Spleen (tissue), 11 donors: ENCODE results near the gene NFE2L3. TPM values are rescaled to one million over a fixed set of nuclear protein-coding genes. Genes with fewer than 3 reads are reported as not detected.

Experiments
- DNase-seq: peaks from one replicate; pipeline ENCODE4 v3.0.0-alpha.2; 2020
- H3K27ac ChIP-seq, 8 donors: fragments of 200-600 bp; sonication (generic) in 7 of 8; 1 replicate in 4 of 8; 2 replicates in 4 of 8; pipeline versions ENCODE4 v1.5.0 to v1.8.0; 2016 to 2021; ENCODE audit warnings: inconsistent platforms in 4 of 8, mild to moderate bottlenecking in 4 of 8, moderate library complexity in 1 of 8
- H3K27me3 ChIP-seq, 7 donors: fragments of 200-600 bp; sonication (generic) in 6 of 7; replicated peaks in 1 of 7; 1 replicate in 4 of 7; 2 replicates in 3 of 7; pipeline versions ENCODE4 v1.5.0 to v1.8.0; 2016 to 2021; ENCODE audit warnings: inconsistent platforms in 3 of 7, mild to moderate bottlenecking in 1 of 7
- H3K36me3 ChIP-seq, 6 donors: fragments of 200-600 bp; sonication (generic) in 5 of 6; 1 replicate in 4 of 6; 2 replicates in 2 of 6; pipeline versions ENCODE4 v1.5.0 to v1.8.0; 2016 to 2021; ENCODE audit warnings: inconsistent platforms in 2 of 6
- H3K4me1 ChIP-seq, 6 donors: fragments of 200-600 bp; sonication (generic) in 5 of 6; 1 replicate in 3 of 6; 2 replicates in 3 of 6; pipeline versions ENCODE4 v1.5.0 to v1.8.0; 2016 to 2021; ENCODE audit warnings: inconsistent platforms in 3 of 6
- H3K4me3 ChIP-seq, 8 donors: fragments of 200-600 bp; sonication (generic) in 7 of 8; 1 replicate in 4 of 8; 2 replicates in 4 of 8; pipeline versions ENCODE4 v1.5.0 to v1.8.0; 2016 to 2021; ENCODE audit warnings: inconsistent platforms in 4 of 8, mild to moderate bottlenecking in 4 of 8, moderate library complexity in 2 of 8
- H3K9me3 ChIP-seq, 8 donors: fragments of 200-600 bp; sonication (generic) in 7 of 8; 1 replicate in 4 of 8; 2 replicates in 4 of 8; pipeline versions ENCODE4 v1.5.0 to v1.8.0; 2016 to 2021; ENCODE audit warnings: inconsistent platforms in 4 of 8
- POLR2A ChIP-seq, 3 donors: fragments of 450-650 bp; IDR thresholded peaks; one replicate each; pipeline ENCODE4 v1.5.1; 2017; ENCODE audit warnings: antibody characterized with exemption in 3 of 3, mild to moderate bottlenecking in 1 of 3
- POLR2AphosphoS5 ChIP-seq, 3 donors: sonication (generic); formaldehyde crosslinking; IDR thresholded peaks; one replicate each; pipeline ENCODE4 v1.5.1; 2017; ENCODE audit warnings: antibody characterized with exemption in 3 of 3
- whole genome bisulfite sequencing, 5 donors: extraction: QIAGEN DNeasy Blood & Tissue Kit in 3 of 5; methylation state at CpG; one replicate each; pipeline versions ENCODE4 v1.1.5 to v1.1.7; 2013 to 2018; 5-methylcytosine and 5-hydroxymethylcytosine counted together
- intact Hi-C: fragments of 100-400 bp; cut with DNase I; formaldehyde crosslinking; loops from one replicate; pipeline ENCODE4 v1.15.0; 2023; ENCODE audit warnings: low total_unique reads
- polyA plus RNA-seq, 3 donors: library from polyadenylated mRNA; stranded (reverse); fragments of 200-250 nt; gene quantifications; one replicate each; pipeline ENCODE4 v1.2.1, GENCODE V29; 2013
- total RNA-seq, 7 donors: library from RNA; depleted of rRNA in 3 of 7; stranded (reverse); fragments of >200 nt in 3 of 7; fragmentation: NEBNext Ultra II Directional in 4 of 7; extraction: Animal tissue kit (Norgen Biotek cat#: 25700) in 4 of 7; gene quantifications; one replicate each; pipeline versions ENCODE4 v1.1.0 to v1.2.1, GENCODE V29; 2016 to 2021
- TF ChIP-seq, protein P1 (sequence below), 11 experiments: fragments of 200-600 bp in 7 of 11; fragments of 450-650 bp in 4 of 11; sonication (generic) in 4 of 11; IDR thresholded peaks in 8 of 11; conservative IDR thresholded peaks in 3 of 11; 1 replicate in 7 of 11; 2 replicates in 4 of 11; pipeline versions ENCODE4 v1.4.0 to v1.8.0; 2016 to 2021; ENCODE audit warnings: antibody characterized with exemption in 11 of 11, inconsistent platforms in 4 of 11, mild to moderate bottlenecking in 1 of 11
- donor health status: healthy with polysubstance abuse.
- donor health status: DM: no; HTN: no; CAD: no; lungs with moderate emphysema.
- donor health status: DM: no; HTN: no; CAD: no.
- donor health status: Bipolar disorder and iron deficiency.
- donor health status: healthy.
- donor health status: DM: no; HTN: no; CAD: no.
- donor health status: DM: yes; HTN: yes; CAD: no.

NFE2L3 gene
- total and polyA plus RNA-seq, 10 donors: 4.9 to 12.7 (median 7.8) TPM

DNA sequence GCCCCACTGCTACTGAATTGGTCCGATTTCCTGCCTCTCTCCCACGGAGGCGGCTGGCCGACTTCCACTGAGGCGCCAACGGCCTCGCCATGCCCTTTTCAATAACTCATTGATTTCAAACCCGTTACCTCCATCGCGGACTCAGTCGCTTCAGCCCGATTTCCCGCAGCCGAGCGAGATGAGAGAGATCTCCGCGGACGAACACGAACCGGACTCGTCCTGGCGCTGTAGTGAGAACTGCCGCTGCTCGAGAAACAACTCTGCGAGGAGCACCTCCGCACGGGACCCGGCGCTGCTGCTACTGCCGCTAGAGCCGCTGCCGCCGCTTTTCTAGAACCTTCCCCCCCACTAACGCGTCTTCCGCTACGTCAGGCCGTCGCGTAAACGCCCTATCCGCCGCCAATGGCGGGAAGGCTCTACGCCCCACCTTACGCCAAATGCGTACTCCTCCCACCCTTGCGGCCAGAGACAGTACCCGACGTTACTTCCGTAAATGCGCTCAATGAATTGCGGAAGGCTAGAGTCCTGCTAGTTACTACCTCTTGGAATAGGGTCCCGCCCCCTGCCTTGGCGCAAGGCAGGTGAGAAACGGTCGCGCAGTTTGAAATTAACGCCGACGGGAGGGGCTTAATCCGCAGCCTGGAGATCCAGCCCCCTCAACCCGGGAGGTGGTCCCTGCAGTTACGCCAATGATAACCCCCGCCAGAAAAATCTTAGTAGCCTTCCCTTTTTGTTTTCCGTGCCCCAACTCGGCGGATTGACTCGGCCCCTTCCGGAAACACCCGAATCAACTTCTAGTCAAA is 48.6 kb downstream of the NFE2L3 start, which contains the start of gene HNRNPA2B1:
Gene HNRNPA2B1 (minus strand): TSS at position 303 of the 803 bp plus-strand sequence. CDS start 169 bp downstream, at position 134.
- Histone ChIP-seq H3K4me1 (peaks cover 43 to 69% (median 56%) of the 10 kb centered on the region in 6 donors), H3K27me3 (no peaks in the 10 kb centered on the region), H3K27ac (peak within 1 kb of the TSS; percentile 99 to 100 (median 100)), H3K9me3 (no peaks in the 10 kb centered on the region), H3K36me3 (peaks cover 0 to 41% (median 18%) of the 10 kb centered on the region in 6 donors), H3K4me3 (peak within 1 kb of the TSS; percentile 51 to 93 (median 89))
- TF ChIP-seq POLR2A (IDR thresholded peaks at IDR 0.05) (peak; percentile 100), POLR2AphosphoS5 (IDR thresholded peaks at IDR 0.05) (peak; percentile 100)
- TF ChIP-seq, protein P1, sequence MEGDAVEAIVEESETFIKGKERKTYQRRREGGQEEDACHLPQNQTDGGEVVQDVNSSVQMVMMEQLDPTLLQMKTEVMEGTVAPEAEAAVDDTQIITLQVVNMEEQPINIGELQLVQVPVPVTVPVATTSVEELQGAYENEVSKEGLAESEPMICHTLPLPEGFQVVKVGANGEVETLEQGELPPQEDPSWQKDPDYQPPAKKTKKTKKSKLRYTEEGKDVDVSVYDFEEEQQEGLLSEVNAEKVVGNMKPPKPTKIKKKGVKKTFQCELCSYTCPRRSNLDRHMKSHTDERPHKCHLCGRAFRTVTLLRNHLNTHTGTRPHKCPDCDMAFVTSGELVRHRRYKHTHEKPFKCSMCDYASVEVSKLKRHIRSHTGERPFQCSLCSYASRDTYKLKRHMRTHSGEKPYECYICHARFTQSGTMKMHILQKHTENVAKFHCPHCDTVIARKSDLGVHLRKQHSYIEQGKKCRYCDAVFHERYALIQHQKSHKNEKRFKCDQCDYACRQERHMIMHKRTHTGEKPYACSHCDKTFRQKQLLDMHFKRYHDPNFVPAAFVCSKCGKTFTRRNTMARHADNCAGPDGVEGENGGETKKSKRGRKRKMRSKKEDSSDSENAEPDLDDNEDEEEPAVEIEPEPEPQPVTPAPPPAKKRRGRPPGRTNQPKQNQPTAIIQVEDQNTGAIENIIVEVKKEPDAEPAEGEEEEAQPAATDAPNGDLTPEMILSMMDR (IDR thresholded peaks at IDR 0.05 in 8 of 11, conservative IDR thresholded peaks at IDR 0.05 in 3 of 11): peak in 7 of 11 experiments; percentile 7 to 56 (median 51)
- intact Hi-C loops: loop anchor here (10.0 kb wide), 1 partner anchor 306 kb away; no protein-coding TSS in a partner anchor
- 0 to 1% (median 0%) methylated on average over 62 to 71 of the region's 71 CpGs for WGBS, 5 donors
- peak; percentile 99 for DNase-seq

DNA sequence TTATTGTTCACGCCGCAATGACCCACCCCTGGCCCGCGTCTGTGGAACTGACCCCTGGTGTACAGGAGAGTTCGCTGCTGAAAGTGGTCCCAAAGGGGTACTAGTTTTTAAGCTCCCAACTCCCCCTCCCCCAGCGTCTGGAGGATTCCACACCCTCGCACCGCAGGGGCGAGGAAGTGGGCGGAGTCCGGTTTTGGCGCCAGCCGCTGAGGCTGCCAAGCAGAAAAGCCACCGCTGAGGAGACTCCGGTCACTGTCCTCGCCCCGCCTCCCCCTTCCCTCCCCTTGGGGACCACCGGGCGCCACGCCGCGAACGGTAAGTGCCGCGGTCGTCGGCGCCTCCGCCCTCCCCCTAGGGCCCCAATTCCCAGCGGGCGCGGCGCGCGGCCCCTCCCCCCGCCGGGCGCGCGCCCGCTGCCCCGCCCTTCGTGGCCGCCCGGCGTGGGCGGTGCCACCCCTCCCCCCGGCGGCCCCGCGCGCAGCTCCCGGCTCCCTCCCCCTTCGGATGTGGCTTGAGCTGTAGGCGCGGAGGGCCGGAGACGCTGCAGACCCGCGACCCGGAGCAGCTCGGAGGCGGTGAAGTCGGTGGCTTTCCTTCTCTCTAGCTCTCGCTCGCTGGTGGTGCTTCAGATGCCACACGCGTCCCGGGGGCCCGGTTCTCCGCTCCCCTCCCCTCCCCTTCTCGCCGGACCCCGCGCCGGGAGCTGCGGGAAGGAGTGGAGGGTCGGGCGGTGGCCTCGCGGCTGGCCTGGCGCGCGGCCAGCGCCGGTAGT is 49.4 kb downstream of the NFE2L3 start, which contains the start of gene CBX3:
Gene CBX3 (plus strand): TSS at position 499 of the 772 bp plus-strand sequence. CDS start 1,254 bp downstream, outside the sequence.
- H3K27me3 ChIP-seq: no peaks in the 10 kb centered on the region
- DNase-seq: peak; percentile 99
- TF ChIP-seq POLR2AphosphoS5 (IDR thresholded peaks at IDR 0.05) (peak; percentile 96 to 98 (median 96)), POLR2A (IDR thresholded peaks at IDR 0.05) (peak; percentile 34 to 78 (median 52))
- TF ChIP-seq, protein P1 (IDR thresholded peaks at IDR 0.05 in 8 of 11, conservative IDR thresholded peaks at IDR 0.05 in 3 of 11): peak in 2 of 11 experiments; percentile 5 to 14
- no peaks in the 10 kb centered on the region for H3K9me3 ChIP-seq
- H3K4me1 ChIP-seq: peaks cover 35 to 69% (median 56%) of the 10 kb centered on the region in 6 donors
- H3K4me3 ChIP-seq: peak within 1 kb of the TSS; percentile 51 to 93 (median 89)
- peaks cover 0 to 41% (median 13%) of the 10 kb centered on the region in 6 donors for H3K36me3 ChIP-seq
- intact Hi-C loops: loop anchor here (10.0 kb wide), 1 partner anchor 307 kb away; no protein-coding TSS in a partner anchor
- 0 to 6% (median 2%) methylated on average over 33 to 86 of the region's 86 CpGs for WGBS, 5 donors
- H3K27ac ChIP-seq: peak within 1 kb of the TSS; percentile 99 to 100 (median 100)

DNA sequence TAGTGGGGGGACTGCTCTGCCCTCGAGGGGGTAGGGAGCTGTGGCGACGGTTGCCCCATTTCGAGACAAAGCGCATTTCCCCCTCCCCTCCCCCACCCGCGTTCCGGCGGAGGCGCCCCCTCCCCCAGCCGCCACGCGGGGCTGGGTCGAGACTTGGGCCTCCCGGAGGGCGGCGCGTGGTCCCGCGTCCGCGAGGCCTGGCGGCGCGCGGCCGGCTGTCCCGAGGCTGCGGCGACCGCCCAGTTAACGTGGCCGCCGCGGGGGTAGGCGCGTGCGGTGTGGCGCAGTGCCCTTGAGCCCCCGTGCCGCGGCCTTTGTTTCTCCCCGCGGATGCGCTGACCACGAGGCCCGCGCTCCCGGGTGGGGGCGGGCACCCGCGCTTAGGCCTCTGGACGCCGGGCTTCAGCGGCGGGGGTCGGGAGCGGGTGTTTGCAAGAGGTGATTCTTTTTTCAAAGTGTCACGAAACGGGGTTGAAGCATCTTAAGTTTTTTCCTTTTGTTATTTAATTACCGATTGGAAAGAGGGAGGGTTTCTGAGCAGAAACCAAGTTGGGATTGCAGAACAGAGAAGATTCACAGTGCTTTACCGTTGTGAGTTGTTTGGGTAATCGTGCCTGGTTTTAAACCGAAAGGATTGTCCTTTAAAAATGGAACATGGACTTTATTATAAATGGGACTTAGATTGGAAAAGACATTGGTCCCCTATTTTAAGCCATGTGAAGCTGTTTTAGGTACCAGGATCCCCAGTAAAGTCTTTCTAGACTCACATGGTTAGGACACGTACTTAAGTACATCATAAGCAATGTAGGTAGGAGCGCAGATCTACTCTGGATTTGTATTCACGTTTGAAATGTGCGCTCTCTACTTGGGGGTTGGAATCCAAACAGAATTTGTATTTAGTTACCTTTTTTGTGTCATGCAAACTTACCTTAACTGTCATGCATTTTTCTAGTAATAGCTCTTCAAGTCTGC is 50.3 kb downstream of the NFE2L3 start:
- Histone ChIP-seq H3K36me3 (peaks cover 0 to 41% (median 13%) of the 10 kb centered on the region in 6 donors), H3K27ac (peak overlapping the region; percentile 99 to 100 (median 100)), H3K4me3 (peak overlapping the region; percentile 51 to 93 (median 89)), H3K27me3 (no peaks in the 10 kb centered on the region), H3K9me3 (no peaks in the 10 kb centered on the region), H3K4me1 (peaks cover 26 to 68% (median 50%) of the 10 kb centered on the region in 6 donors)
- intact Hi-C loops: loop anchor here (10.0 kb wide), 1 partner anchor 308 kb away; no protein-coding TSS in a partner anchor
- TF ChIP-seq, protein P1 (IDR thresholded peaks at IDR 0.05 in 8 of 11, conservative IDR thresholded peaks at IDR 0.05 in 3 of 11): no peak
- TF ChIP-seq POLR2AphosphoS5 (IDR thresholded peaks at IDR 0.05): no peak
- TF ChIP-seq POLR2A (IDR thresholded peaks at IDR 0.05): no peak
- peak; percentile 92 for DNase-seq
- WGBS, 5 donors: 0 to 1% (median 0%) methylated on average over 15 to 66 of the region's 68 CpGs
